ENCODE results near the gene PIWIL1.

DNA sequence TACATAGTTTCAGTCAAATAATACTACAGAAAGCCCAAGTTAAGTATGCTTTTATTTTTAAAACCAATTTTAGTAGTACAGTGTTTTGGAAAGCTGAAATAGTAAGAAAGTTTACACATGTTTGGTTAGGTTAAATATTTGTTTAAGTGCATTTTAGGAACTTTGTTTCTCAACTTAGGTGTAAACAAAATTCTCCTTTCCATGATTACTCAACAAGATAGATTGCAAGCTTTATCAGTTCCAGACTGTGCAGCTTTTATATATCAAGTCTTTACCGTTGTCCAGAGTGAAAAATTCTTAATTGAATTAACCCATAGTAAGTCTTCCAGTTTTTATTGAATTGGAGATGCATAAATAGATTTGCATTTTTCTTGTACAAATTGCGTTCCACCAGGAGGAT lies 45.1 kb downstream of the PIWIL1 start:
- TF ChIP-seq, protein P1, sequence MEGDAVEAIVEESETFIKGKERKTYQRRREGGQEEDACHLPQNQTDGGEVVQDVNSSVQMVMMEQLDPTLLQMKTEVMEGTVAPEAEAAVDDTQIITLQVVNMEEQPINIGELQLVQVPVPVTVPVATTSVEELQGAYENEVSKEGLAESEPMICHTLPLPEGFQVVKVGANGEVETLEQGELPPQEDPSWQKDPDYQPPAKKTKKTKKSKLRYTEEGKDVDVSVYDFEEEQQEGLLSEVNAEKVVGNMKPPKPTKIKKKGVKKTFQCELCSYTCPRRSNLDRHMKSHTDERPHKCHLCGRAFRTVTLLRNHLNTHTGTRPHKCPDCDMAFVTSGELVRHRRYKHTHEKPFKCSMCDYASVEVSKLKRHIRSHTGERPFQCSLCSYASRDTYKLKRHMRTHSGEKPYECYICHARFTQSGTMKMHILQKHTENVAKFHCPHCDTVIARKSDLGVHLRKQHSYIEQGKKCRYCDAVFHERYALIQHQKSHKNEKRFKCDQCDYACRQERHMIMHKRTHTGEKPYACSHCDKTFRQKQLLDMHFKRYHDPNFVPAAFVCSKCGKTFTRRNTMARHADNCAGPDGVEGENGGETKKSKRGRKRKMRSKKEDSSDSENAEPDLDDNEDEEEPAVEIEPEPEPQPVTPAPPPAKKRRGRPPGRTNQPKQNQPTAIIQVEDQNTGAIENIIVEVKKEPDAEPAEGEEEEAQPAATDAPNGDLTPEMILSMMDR (conservative IDR thresholded peaks at IDR 0.05; ENCODE audit: low read depth, low read length): no peak
- no peak for TF ChIP-seq EZH2 (IDR thresholded peaks at IDR 0.05; ENCODE audit: borderline replicate concordance, low read depth, low read length, poor library complexity, severe bottlenecking)
